Fibroblast of the aortic adventitia (primary cell): ENCODE results near the gene ISOC1. TPM values are rescaled to one million over a fixed set of nuclear protein-coding genes. Genes with fewer than 3 reads are reported as not detected.
A peak's percentile ranks its signal among the peaks of the same experiment; 100 is the strongest.

ENCODE experiments used
- DNase-seq: peaks from one replicate; pipeline ENCODE4 v3.0.0-alpha.2; 2010; ENCODE audit warnings: low read depth
- H3K4me3 ChIP-seq: 2 replicates; pipeline ENCODE4 v1.5.1; 2011; ENCODE audit warnings: low read depth, mild to moderate bottlenecking, control low read depth, low read length, moderate library complexity
- total RNA-seq: library from RNA; depleted of rRNA; stranded (reverse); fragments of >200 nt; gene quantifications from 2 replicates; pipeline ENCODE4 v1.2.3, GENCODE V29; 2012; ENCODE audit warnings: low replicate concordance
- TF ChIP-seq, protein P1 (sequence below): IDR thresholded peaks from 2 replicates; pipeline ENCODE4 v1.5.1; 2011; ENCODE audit warnings: mild to moderate bottlenecking, low read length, control low read depth, inconsistent platforms; ENCODE audit not compliant: insufficient read depth

Gene ISOC1
- total RNA-seq, 1 donor, result 19.7 TPM

DNA sequence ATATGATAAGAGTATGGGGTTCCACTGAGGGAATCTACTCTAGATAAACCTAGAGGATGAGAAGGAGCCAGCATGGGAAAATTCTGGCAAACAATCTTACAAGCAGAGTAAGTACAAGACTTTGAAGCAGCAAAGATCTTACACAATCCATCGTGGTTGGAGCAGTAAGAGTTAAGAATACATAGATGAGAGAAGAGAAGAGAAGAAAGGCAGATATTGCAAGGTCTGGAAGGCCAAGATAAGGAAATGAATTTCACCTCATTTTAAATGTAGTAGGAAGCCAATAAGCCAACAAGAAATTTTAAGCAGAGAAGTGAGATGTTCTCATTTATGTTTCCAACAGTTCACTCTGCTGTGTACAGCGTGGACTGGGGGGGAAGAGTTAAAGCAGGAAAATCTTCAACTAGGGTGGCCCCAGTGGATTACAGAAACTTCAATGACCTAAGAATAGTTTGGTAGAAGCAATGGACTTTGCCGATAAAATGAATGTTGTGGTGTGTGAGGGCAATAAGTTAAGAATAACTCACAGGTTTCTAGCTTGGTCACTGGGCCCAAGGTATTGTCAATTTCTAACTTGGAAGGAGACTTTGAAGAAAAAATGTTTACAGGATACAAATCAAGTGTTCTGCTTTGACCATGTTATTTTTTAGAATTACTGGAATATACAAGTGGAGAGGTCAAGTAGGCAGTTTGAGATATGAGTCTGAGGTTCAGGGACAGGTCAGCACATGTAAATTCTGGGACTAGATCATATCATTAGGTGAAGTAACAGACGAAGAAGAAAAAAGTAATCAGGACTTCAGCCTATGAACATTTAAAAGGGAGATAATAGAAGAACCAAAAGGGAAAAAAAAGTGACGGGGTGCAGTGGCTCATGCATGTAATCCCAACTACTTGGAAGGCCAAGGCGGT lies 12.1 kb upstream of the ISOC1 start:
- no peak overlapping the region for H3K4me3 ChIP-seq
- TF ChIP-seq, protein P1, sequence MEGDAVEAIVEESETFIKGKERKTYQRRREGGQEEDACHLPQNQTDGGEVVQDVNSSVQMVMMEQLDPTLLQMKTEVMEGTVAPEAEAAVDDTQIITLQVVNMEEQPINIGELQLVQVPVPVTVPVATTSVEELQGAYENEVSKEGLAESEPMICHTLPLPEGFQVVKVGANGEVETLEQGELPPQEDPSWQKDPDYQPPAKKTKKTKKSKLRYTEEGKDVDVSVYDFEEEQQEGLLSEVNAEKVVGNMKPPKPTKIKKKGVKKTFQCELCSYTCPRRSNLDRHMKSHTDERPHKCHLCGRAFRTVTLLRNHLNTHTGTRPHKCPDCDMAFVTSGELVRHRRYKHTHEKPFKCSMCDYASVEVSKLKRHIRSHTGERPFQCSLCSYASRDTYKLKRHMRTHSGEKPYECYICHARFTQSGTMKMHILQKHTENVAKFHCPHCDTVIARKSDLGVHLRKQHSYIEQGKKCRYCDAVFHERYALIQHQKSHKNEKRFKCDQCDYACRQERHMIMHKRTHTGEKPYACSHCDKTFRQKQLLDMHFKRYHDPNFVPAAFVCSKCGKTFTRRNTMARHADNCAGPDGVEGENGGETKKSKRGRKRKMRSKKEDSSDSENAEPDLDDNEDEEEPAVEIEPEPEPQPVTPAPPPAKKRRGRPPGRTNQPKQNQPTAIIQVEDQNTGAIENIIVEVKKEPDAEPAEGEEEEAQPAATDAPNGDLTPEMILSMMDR, result no peak
- DNase-seq, result no peak

DNA sequence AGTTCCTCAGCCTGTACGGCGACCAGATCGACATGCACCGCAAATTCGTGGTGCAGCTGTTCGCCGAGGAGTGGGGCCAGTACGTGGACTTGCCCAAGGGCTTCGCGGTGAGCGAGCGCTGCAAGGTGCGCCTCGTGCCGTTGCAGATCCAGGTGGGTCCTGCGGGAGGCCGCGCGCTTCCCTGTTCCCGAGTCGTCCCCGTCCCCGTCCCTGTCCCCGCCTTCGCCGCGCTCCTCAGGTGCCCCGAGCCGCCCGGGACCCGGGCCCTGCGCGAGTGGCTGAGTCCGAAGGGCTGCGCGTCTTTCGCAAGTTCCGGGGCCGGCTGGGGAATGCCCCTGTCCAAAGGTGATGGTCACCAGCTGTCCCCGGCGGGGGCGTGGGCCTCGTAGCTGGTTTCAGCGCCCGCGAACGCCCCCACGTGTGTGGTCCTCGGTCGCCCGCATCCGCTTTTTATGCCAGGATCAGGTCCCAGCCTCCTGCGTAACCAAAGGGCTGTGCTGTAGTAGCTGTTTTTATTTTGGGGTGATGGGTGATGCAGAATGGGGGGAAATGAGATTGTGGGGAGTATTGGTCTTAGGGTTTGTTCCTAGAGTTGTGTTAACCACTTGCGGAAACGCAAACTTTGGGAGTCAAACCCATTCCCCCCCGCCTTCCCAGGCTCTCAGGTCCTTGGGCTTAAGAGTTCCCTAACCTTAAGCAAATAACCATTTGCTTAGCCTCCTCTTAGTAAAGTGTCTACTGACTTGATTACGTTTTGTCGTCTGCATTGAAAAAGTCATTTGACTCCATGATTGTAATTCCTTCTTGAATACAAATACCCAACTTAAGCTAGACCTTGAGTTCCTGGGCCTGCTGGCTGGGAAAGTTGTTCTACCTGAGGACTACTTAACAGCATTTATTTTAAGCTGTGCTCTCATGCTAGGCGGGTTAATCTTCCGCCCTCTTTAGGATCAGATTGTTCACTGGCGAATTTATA lies 663 bp downstream of the ISOC1 start:
- peak; percentile 41 for DNase-seq
- TF ChIP-seq, protein P1, result no peak
- H3K4me3 ChIP-seq, result peak overlapping the region; percentile 97

DNA sequence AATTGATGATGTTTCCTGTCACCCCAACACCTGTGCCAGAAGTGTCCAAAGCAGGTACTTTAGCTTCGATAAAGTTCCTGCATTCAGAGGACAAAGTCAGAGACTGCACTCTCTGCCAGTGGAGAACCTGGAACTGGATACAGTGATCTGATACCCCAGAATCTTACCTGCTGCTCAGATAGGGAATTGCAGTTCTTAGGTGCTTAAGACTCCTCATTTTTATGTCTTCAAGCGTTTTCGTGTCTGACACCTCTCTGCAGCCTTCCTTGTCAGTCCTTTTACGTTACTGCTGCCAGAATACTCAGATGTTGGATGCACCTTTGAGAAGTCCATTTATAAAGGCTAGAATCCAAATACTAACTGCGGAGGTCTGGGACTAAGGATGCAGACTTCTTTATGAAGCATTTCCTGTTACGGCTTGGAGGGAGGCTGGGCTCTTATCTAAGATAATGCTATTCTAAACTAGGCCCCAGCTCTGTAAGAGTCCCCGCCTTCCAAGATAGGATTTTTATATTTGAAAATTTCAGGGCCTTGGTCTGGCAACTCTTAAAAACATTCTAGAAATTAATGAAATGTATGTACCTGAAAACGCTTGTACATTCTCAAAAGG lies 1.9 kb downstream of the ISOC1 start:
- TF ChIP-seq, protein P1, result peak; percentile 4
- no peak for DNase-seq
- no peak overlapping the region for H3K4me3 ChIP-seq

DNA sequence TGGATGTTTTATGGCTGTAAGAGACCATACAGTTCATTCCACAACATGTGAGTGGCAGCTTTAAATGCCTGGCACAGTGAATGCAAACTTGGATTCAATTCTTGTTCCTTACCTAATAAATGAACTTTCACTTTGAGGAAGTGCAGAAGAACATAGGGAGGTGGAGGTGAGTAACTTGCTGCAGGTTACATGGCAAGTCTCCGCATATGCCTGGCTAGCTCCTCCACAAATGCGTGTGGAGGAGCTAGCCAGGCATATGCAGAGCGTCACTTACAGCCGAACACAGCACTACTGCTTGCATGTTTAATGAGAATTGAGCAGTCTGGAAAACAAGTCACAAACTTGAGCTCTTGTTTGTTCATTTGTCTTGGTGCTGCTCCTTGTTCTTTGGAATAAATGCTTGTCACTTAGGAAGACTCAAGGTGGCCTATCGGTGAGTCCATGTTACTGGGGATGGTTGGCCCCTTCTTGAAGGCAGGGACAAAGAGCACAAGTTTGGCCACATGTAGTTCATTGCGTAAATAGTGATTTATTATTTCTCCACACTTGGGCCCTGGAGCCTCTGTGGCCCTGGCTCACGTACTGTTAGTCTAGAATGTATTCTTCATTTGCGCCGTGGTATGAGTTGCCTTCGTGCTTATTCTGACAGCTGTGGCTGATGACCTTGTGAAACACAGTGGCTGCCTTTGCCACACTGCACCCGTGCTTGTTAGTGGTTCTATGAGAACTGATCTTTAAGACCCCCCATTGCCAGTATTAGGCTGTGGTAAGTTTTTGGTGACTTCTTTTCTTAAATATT lies 3.1 kb downstream of the ISOC1 start:
- no peak for DNase-seq
- TF ChIP-seq, protein P1, result no peak
- no peak overlapping the region for H3K4me3 ChIP-seq

DNA sequence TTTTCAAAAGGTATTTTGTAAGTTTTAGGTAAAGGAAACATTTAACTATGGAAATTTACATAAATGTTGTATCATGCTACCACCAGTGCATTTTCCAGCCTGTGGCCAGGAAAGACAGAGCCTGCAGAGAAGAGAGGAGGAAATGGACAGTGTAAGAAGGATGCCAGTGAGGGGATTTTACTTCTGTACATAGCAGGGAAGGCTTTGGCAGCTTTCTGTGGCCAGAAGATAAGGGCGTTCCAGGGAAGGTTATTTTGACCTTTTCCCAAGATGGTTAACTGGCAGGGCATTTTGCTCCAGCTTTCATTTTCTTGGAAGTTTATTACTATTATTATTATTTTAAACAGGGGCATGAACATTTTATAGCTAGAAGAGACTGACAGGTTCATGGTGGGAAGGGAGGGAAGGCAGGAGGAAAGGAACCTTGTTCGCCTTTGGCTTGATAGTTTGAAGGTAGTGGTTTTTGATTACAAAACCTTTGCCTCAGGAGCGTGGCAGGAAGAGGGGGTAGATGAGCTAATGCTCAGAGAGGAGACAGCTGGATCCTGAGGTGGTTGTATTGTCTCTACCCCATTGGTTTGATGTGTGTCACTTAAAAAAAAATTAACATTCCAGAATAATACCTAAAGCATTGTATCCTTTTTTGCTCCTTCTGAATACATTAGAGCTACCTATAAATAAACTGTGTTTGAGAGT lies 4.1 kb downstream of the ISOC1 start:
- TF ChIP-seq, protein P1, result no peak
- peak; percentile 8 for DNase-seq
- H3K4me3 ChIP-seq, result no peak overlapping the region
